Stimulated activated CD8-positive, alpha-beta memory T cell treated with anti-CD3 and anti-CD28 coated beads, Interleukin-15, amount 100 ng/mL, for 4 hours (primary cell): ENCODE data around the gene BCAS4.

Source experiments
- DNase-seq, 2 donors: peaks; one replicate each; pipeline ENCODE4 v3.0.0-alpha.2; 2020; ENCODE audit warnings: low read depth in 2 of 2

BCAS4 gene

GRCh38 chr20:50909413-50909812, 114.6 kb downstream of the BCAS4 start:
- no peak for DNase-seq

- no peak for DNase-seq
These were observed 116.2 kb downstream of the BCAS4 start for GRCh38 chr20:50911030-50911429.

- DNase-seq: no peak
These were observed 116.9 kb downstream of the BCAS4 start for GRCh38 chr20:50911716-50912115.

GRCh38 chr20:50913690-50914375, 119.0 kb downstream of the BCAS4 start:
- DNase-seq: no peak

- no peak for DNase-seq
These were observed 120.6 kb downstream of the BCAS4 start for GRCh38 chr20:50915424-50915823.

- no peak for DNase-seq
These were observed 121.4 kb downstream of the BCAS4 start for GRCh38 chr20:50916257-50916656.

- no peak for DNase-seq
These were observed 122.1 kb downstream of the BCAS4 start for GRCh38 chr20:50916934-50917333.

GRCh38 chr20:50918403-50918802, 123.5 kb downstream of the BCAS4 start:
- DNase-seq: no peak

GRCh38 chr20:50919567-50919966, 124.7 kb downstream of the BCAS4 start:
- DNase-seq: no peak

GRCh38 chr20:50920997-50921396, 126.1 kb downstream of the BCAS4 start:
- DNase-seq: no peak

GRCh38 chr20:50921803-50922501, 127.1 kb downstream of the BCAS4 start:
- DNase-seq: no peak

- no peak for DNase-seq
These were observed 129.5 kb downstream of the BCAS4 start for GRCh38 chr20:50924261-50924920.

GRCh38 chr20:50926530-50926929, 131.7 kb downstream of the BCAS4 start:
- no peak for DNase-seq
